ENCODE data around the gene NEAT1. TPM values are rescaled to one million over a fixed set of nuclear protein-coding genes. Genes with fewer than 3 reads are reported as not detected.

NEAT1 gene
- total and polyA plus RNA-seq, 9 of the 15 experiments (the other 6 are each of a cell fraction or from before 2014, with no cell fraction given): 20.1 to 389 (median 62.8) TPM

DNA sequence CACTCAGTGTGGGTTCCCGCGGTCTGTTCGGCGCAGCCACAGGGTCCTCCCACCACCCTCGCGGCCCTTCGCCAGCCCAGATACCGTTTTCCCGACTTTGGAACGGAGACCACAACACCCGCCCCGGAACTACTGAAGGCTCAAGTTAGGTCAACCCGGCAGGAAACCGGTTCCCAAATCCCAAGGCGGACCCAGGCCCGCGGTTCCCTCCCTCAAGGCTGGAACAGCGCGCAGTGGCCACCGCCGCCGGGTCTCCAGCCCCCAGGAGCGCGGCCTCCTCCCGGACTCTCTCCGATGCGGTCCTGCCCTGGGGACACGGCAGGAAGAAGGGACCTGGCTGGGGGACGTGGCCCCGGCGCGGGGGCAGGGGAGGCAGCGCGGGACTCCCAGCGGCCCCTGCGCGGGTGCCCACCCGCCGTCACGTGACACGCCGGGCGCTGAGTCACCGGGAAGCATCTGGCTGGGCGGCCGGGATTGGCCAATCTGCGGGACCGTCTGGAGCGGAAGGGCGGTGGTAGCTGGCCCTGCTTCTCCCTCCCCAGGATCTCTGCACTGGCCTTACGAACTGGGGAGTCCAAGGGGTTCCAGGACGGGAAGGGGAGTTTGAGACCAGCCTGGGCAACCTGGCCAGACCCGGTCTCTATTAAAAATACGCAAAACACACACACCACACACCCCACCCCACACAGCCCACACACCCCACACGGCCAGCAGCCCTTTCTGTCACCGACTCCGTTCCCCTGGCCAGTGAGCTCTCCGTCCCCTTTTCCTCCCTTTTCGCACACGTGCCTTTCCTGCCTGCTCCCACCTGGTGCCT, 54.8 kb downstream of the NEAT1 start (continued):
- peak; percentile 96 for TF ChIP-seq TAF1 (IDR thresholded peaks at IDR 0.05; ENCODE audit: control insufficient read depth, extremely low read depth, insufficient read depth, low read length, severe bottlenecking)
- no peak for TF ChIP-seq ZNF175 (CRISPR knock-in tag; IDR thresholded peaks at IDR 0.05; ENCODE audit: low read depth)
- peak; percentile 63 for TF ChIP-seq MAFK (IDR thresholded peaks at IDR 0.05; ENCODE audit: low read length)
- peak; percentile 95 for TF ChIP-seq KLF1 (tag; IDR thresholded peaks at IDR 0.05)
- peak; percentile 47; the same call in 1 of the 2 replicates for TF ChIP-seq ZKSCAN1 (IDR thresholded peaks at IDR 0.05; ENCODE audit: low read depth, low read length)
- peak; percentile 92 for TF ChIP-seq CXXC5 (CRISPR knock-in tag; IDR thresholded peaks at IDR 0.05)
- TF ChIP-seq CCNT2 (IDR thresholded peaks at IDR 0.05; ENCODE audit: borderline replicate concordance, extremely low read depth, insufficient read length, low read depth, low read length): peak; percentile 99
- 0 out of 2 replicates have a peak, but pooled peaks have one; percentile 54 for TF ChIP-seq ZSCAN29 (IDR thresholded peaks at IDR 0.05)
- TF ChIP-seq, protein P1, sequence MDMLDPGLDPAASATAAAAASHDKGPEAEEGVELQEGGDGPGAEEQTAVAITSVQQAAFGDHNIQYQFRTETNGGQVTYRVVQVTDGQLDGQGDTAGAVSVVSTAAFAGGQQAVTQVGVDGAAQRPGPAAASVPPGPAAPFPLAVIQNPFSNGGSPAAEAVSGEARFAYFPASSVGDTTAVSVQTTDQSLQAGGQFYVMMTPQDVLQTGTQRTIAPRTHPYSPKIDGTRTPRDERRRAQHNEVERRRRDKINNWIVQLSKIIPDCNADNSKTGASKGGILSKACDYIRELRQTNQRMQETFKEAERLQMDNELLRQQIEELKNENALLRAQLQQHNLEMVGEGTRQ (CRISPR knock-in tag; IDR thresholded peaks at IDR 0.05): peak; percentile 96
- TF ChIP-seq, protein P2, sequence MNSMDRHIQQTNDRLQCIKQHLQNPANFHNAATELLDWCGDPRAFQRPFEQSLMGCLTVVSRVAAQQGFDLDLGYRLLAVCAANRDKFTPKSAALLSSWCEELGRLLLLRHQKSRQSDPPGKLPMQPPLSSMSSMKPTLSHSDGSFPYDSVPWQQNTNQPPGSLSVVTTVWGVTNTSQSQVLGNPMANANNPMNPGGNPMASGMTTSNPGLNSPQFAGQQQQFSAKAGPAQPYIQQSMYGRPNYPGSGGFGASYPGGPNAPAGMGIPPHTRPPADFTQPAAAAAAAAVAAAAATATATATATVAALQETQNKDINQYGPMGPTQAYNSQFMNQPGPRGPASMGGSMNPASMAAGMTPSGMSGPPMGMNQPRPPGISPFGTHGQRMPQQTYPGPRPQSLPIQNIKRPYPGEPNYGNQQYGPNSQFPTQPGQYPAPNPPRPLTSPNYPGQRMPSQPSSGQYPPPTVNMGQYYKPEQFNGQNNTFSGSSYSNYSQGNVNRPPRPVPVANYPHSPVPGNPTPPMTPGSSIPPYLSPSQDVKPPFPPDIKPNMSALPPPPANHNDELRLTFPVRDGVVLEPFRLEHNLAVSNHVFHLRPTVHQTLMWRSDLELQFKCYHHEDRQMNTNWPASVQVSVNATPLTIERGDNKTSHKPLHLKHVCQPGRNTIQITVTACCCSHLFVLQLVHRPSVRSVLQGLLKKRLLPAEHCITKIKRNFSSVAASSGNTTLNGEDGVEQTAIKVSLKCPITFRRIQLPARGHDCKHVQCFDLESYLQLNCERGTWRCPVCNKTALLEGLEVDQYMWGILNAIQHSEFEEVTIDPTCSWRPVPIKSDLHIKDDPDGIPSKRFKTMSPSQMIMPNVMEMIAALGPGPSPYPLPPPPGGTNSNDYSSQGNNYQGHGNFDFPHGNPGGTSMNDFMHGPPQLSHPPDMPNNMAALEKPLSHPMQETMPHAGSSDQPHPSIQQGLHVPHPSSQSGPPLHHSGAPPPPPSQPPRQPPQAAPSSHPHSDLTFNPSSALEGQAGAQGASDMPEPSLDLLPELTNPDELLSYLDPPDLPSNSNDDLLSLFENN (IDR thresholded peaks at IDR 0.05; ENCODE audit: low read depth in 2 of 2, low read length in 2 of 2): peak in 1 of 2 experiments; percentile 80; a peak in 2 of 4 replicates
- TF ChIP-seq, protein P3, sequence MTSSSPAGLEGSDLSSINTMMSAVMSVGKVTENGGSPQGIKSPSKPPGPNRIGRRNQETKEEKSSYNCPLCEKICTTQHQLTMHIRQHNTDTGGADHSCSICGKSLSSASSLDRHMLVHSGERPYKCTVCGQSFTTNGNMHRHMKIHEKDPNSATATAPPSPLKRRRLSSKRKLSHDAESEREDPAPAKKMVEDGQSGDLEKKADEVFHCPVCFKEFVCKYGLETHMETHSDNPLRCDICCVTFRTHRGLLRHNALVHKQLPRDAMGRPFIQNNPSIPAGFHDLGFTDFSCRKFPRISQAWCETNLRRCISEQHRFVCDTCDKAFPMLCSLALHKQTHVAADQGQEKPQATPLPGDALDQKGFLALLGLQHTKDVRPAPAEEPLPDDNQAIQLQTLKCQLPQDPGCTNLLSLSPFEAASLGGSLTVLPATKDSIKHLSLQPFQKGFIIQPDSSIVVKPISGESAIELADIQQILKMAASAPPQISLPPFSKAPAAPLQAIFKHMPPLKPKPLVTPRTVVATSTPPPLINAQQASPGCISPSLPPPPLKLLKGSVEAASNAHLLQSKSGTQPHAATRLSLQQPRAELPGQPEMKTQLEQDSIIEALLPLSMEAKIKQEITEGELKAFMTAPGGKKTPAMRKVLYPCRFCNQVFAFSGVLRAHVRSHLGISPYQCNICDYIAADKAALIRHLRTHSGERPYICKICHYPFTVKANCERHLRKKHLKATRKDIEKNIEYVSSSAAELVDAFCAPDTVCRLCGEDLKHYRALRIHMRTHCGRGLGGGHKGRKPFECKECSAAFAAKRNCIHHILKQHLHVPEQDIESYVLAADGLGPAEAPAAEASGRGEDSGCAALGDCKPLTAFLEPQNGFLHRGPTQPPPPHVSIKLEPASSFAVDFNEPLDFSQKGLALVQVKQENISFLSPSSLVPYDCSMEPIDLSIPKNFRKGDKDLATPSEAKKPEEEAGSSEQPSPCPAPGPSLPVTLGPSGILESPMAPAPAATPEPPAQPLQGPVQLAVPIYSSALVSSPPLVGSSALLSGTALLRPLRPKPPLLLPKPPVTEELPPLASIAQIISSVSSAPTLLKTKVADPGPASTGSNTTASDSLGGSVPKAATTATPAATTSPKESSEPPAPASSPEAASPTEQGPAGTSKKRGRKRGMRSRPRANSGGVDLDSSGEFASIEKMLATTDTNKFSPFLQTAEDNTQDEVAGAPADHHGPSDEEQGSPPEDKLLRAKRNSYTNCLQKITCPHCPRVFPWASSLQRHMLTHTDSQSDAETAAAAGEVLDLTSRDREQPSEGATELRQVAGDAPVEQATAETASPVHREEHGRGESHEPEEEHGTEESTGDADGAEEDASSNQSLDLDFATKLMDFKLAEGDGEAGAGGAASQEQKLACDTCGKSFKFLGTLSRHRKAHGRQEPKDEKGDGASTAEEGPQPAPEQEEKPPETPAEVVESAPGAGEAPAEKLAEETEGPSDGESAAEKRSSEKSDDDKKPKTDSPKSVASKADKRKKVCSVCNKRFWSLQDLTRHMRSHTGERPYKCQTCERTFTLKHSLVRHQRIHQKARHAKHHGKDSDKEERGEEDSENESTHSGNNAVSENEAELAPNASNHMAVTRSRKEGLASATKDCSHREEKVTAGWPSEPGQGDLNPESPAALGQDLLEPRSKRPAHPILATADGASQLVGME (CRISPR knock-in tag; IDR thresholded peaks at IDR 0.05): 0 out of 2 replicates have a peak, but pooled peaks have one; percentile 12
- peak; percentile 81; the same call in 1 of the 2 replicates for TF ChIP-seq POLR2AphosphoS2 (IDR thresholded peaks at IDR 0.05; ENCODE audit: low read length)
- no peak; the same call in 1 of the 2 replicates for TF ChIP-seq PYGO2 (tag; IDR thresholded peaks at IDR 0.05)
- no peak for TF ChIP-seq BDP1 (IDR thresholded peaks at IDR 0.05; ENCODE audit: insufficient read depth, insufficient read length)
- peak; percentile 48 to 78; a peak in 2 of 4 replicates for TF ChIP-seq ARNT (IDR thresholded peaks at IDR 0.05)
- TF ChIP-seq SRF (CRISPR knock-in tag; IDR thresholded peaks at IDR 0.05): peak in 1 of 2 experiments; percentile 48; a peak in 2 of 4 replicates
- peak; percentile 99 for TF ChIP-seq RAD51 (IDR thresholded peaks at IDR 0.05; ENCODE audit: borderline replicate concordance, low read depth)

Measured in K562 (cell line).